22Rv1 (cell line): Measurements from ENCODE around the gene CD44.

ENCODE experiments used
- H3K27ac ChIP-seq: fragments of 450-650 bp; 2 replicates; pipeline ENCODE4 v1.5.1; 2017
- CTCF ChIP-seq: fragments of 450-650 bp; IDR thresholded peaks from 2 replicates; pipeline ENCODE4 v1.5.1; 2017; ENCODE audit warnings: mild to moderate bottlenecking
- ZFX ChIP-seq: fragments of 450-650 bp; IDR thresholded peaks from 2 replicates; pipeline ENCODE4 v1.6.1; 2017; ENCODE audit warnings: antibody characterized with exemption, borderline replicate concordance

Gene CD44

GRCh38 chr11:35173011-35173511, 34.1 kb downstream of the CD44 start:
- TF ChIP-seq CTCF (no peak), ZFX (no peak)
- no peak overlapping the region for H3K27ac ChIP-seq

GRCh38 chr11:35173616-35174566, 34.9 kb downstream of the CD44 start:
- no peak overlapping the region for H3K27ac ChIP-seq
- TF ChIP-seq CTCF (no peak), ZFX (no peak)

GRCh38 chr11:35174666-35175065, 35.7 kb downstream of the CD44 start:
- H3K27ac ChIP-seq = no peak overlapping the region
- TF ChIP-seq CTCF (no peak), ZFX (no peak)

- TF ChIP-seq CTCF (no peak), ZFX (no peak)
- H3K27ac ChIP-seq = no peak overlapping the region
These were observed 38.4 kb downstream of the CD44 start for GRCh38 chr11:35177370-35177769.

- TF ChIP-seq CTCF (no peak), ZFX (no peak)
- no peak overlapping the region for H3K27ac ChIP-seq
These were observed 39.3 kb downstream of the CD44 start for GRCh38 chr11:35178067-35178805.

- TF ChIP-seq ZFX (no peak), CTCF (no peak)
- no peak overlapping the region for H3K27ac ChIP-seq
These were observed 39.9 kb downstream of the CD44 start for GRCh38 chr11:35178873-35179272.
